H1 (cell line): ENCODE data around the gene DBNDD1. TPM values are rescaled to one million over a fixed set of nuclear protein-coding genes. Genes with fewer than 3 reads are reported as not detected.

Experiments used
- CTCF ChIA-PET: fragments of 300-600 bp; sonication (Branson Sonifier 250); formaldehyde crosslinking; loops from one replicate; lab custom pipeline; 2021; ENCODE audit not compliant: partially characterized antibody; lab: Charles Lee
- POLR2A ChIA-PET: fragments of 300-600 bp; sonication (Branson Sonifier 250); formaldehyde crosslinking; loops from one replicate; lab custom pipeline; 2021; ENCODE audit warnings: inconsistent platforms; ENCODE audit not compliant: partially characterized antibody; lab: Charles Lee
- DNase-seq, 2 experiments: peaks; one replicate each; pipeline versions ENCODE4 v3.0.0 to v3.0.0-alpha.2; 2010 to 2022; ENCODE audit warnings: low spot score in 2 of 2, low read depth in 1 of 2, mixed read lengths in 1 of 2
- FAIRE-seq: peaks from 2 replicates; lab custom pipeline; 2011; peaks lifted over from hg19 to GRCh38; lab: Jason Lieb, UNC
- H2AFZ ChIP-seq: 2 replicates; pipeline ENCODE4 v1.8.1; 2012; ENCODE audit warnings: low read length, inconsistent platforms
- H2AK5ac ChIP-seq: 2 replicates; pipeline ENCODE4 v1.6.1; 2013; ENCODE audit warnings: low read depth, low read length
- H2BK120ac ChIP-seq: replicated peaks from 2 replicates; pipeline ENCODE3; 2013; ENCODE audit warnings: low read depth, low read length, inconsistent platforms
- H2BK12ac ChIP-seq: 2 replicates; pipeline ENCODE4 v1.6.1; 2013; ENCODE audit warnings: low read depth, low read length
- H2BK15ac ChIP-seq: 2 replicates; pipeline ENCODE4 v1.6.1; 2013; ENCODE audit warnings: low read length
- H2BK20ac ChIP-seq: 2 replicates; pipeline ENCODE4 v1.6.1; 2013; ENCODE audit warnings: low read length
- H2BK5ac ChIP-seq: 2 replicates; pipeline ENCODE4 v1.6.1; 2013; ENCODE audit warnings: low read depth, low read length
- H3K14ac ChIP-seq: 2 replicates; pipeline ENCODE4 v1.6.1; 2013; ENCODE audit warnings: inconsistent platforms; ENCODE audit not compliant: insufficient read length
- H3K18ac ChIP-seq: 2 replicates; pipeline ENCODE4 v1.6.1; 2013; ENCODE audit warnings: low read length; ENCODE audit errors: extremely low read depth
- H3K23ac ChIP-seq: 2 replicates; pipeline ENCODE4 v1.6.1; 2013; ENCODE audit warnings: inconsistent platforms; ENCODE audit not compliant: insufficient read length
- H3K23me2 ChIP-seq: 2 replicates; pipeline ENCODE4 v1.6.1; 2013; ENCODE audit warnings: low read depth, low read length
- H3K27ac ChIP-seq: 2 replicates; pipeline ENCODE4 v1.6.1; 2011; ENCODE audit warnings: low read depth, low read length, inconsistent platforms
- H3K27me3 ChIP-seq, 4 experiments: replicated peaks in 1 of 4; 1 replicate in 1 of 4; 2 replicates in 3 of 4; pipeline versions ENCODE4 v1.6.1 to v1.8.1; 2011 to 2013; ENCODE audit warnings: low read length in 3 of 4, mild to moderate bottlenecking in 3 of 4, inconsistent platforms in 2 of 4, mixed read lengths in 2 of 4, moderate library complexity in 1 of 4; ENCODE audit not compliant: control insufficient read depth in 3 of 4, insufficient read depth in 3 of 4; ENCODE audit errors: extremely low read depth in 1 of 4
- H3K36me3 ChIP-seq, 4 experiments: 2 replicates each; pipeline versions ENCODE4 v1.6.1 to v1.8.1; 2011 to 2013; ENCODE audit warnings: mild to moderate bottlenecking in 4 of 4, low read length in 3 of 4, moderate library complexity in 2 of 4, control low read depth in 1 of 4, inconsistent platforms in 1 of 4; ENCODE audit not compliant: insufficient read depth in 4 of 4, control insufficient read depth in 2 of 4
- H3K4ac ChIP-seq: replicated peaks from 2 replicates; pipeline ENCODE3; 2013; ENCODE audit warnings: low read length, low read depth, mixed read lengths, inconsistent platforms; ENCODE audit not compliant: insufficient read length
- H3K4me1 ChIP-seq, 4 experiments: replicated peaks in 1 of 4; 1 replicate in 1 of 4; 2 replicates in 3 of 4; pipeline versions ENCODE4 v1.6.1 to v1.8.1; 2011 to 2013; ENCODE audit warnings: low read length in 3 of 4, inconsistent platforms in 2 of 4, mixed read lengths in 1 of 4; ENCODE audit not compliant: insufficient read depth in 4 of 4, control insufficient read depth in 3 of 4
- H3K4me2 ChIP-seq, 2 experiments: 2 replicates each; pipeline versions ENCODE4 v1.6.1 to v1.8.1; 2011 to 2013; ENCODE audit warnings: low read depth in 2 of 2, low read length in 2 of 2, control low read depth in 1 of 2, inconsistent platforms in 1 of 2, mild to moderate bottlenecking in 1 of 2; ENCODE audit not compliant: insufficient read depth in 1 of 2
- H3K4me3 ChIP-seq, 4 experiments: fragments of 200-600, 300-600 bp in 1 of 4; sonication (generic), shearing (Covaris generic), sonication (Bioruptor Twin) in 1 of 4; 2 replicates each; pipeline versions ENCODE4 v1.5.1 to v1.8.1; 2011 to 2016; ENCODE audit warnings: low read length in 4 of 4, low read depth in 3 of 4, control low read depth in 2 of 4, inconsistent platforms in 2 of 4, mild to moderate bottlenecking in 2 of 4, mixed read lengths in 1 of 4, moderate library complexity in 1 of 4; ENCODE audit not compliant: insufficient read depth in 2 of 4; ENCODE audit errors: extremely low read depth in 1 of 4
- H3K56ac ChIP-seq: replicated peaks from 2 replicates; pipeline ENCODE3; 2013; ENCODE audit warnings: low read depth, mild to moderate bottlenecking, mixed read lengths, low read length, inconsistent platforms; ENCODE audit not compliant: insufficient read length
- H3K79me1 ChIP-seq: 2 replicates; pipeline ENCODE4 v1.6.1; 2013; ENCODE audit warnings: low read depth, low read length, control low read depth
- H3K79me2 ChIP-seq, 2 experiments: 2 replicates each; pipeline versions ENCODE4 v1.6.1 to v1.8.1; 2012 to 2013; ENCODE audit warnings: low read length in 2 of 2, mild to moderate bottlenecking in 2 of 2, inconsistent platforms in 1 of 2; ENCODE audit not compliant: insufficient read depth in 2 of 2, control insufficient read depth in 1 of 2
- H3K9ac ChIP-seq, 4 experiments: replicated peaks in 1 of 4; 1 replicate in 1 of 4; 2 replicates in 3 of 4; pipeline versions ENCODE4 v1.6.1 to v1.8.1; 2011 to 2013; ENCODE audit warnings: low read depth in 3 of 4, low read length in 3 of 4, control low read depth in 2 of 4, mild to moderate bottlenecking in 2 of 4, moderate library complexity in 2 of 4, inconsistent platforms in 1 of 4; ENCODE audit errors: extremely low read depth in 1 of 4
- H3K9me3 ChIP-seq, 2 experiments: 2 replicates each; pipeline versions ENCODE4 v1.6.1 to v1.8.1; 2012 to 2013; ENCODE audit warnings: mild to moderate bottlenecking in 2 of 2, moderate library complexity in 2 of 2, control low read depth in 1 of 2, inconsistent platforms in 1 of 2, low read depth in 1 of 2, low read length in 1 of 2, mixed read lengths in 1 of 2; ENCODE audit not compliant: insufficient read depth in 2 of 2
- H4K20me1 ChIP-seq, 2 experiments: replicated peaks in 1 of 2; 2 replicates each; pipeline versions ENCODE3 to v1.8.1; 2011 to 2013; ENCODE audit warnings: inconsistent platforms in 2 of 2, low read length in 2 of 2, mild to moderate bottlenecking in 1 of 2; ENCODE audit not compliant: insufficient read depth in 2 of 2, control insufficient read depth in 1 of 2
- H4K5ac ChIP-seq: 2 replicates; pipeline ENCODE4 v1.6.1; 2013; ENCODE audit warnings: low read length, low read depth, mixed read lengths, inconsistent platforms; ENCODE audit not compliant: insufficient read length
- H4K8ac ChIP-seq: 2 replicates; pipeline ENCODE4 v1.8.0; 2013; ENCODE audit warnings: mild to moderate bottlenecking, moderate library complexity, low read length, inconsistent platforms; ENCODE audit not compliant: insufficient read depth; ENCODE audit errors: extremely low read depth
- H4K91ac ChIP-seq: replicated peaks from 2 replicates; pipeline ENCODE3; 2013; ENCODE audit warnings: low read length, mixed read lengths, inconsistent platforms; ENCODE audit not compliant: insufficient read length
- CHD1 ChIP-seq: IDR thresholded peaks from 2 replicates; pipeline ENCODE4 v1.6.1; 2012; ENCODE audit warnings: low read depth, low read length, improper control_type of control experiment
- WGBS, 2 experiments: shearing (Covaris generic) in 1 of 2; methylation state at CpG; one replicate each; pipeline versions ENCODE4 v1.1.6 to v1.1.7; 2013 to 2015; ENCODE audit warnings: low lambda C conversion rate in 2 of 2, mixed read lengths in 2 of 2, inconsistent platforms in 1 of 2, low coverage in 1 of 2, missing lambda C conversion rate in 1 of 2; ENCODE audit not compliant: insufficient replicate concordance in 2 of 2, insufficient coverage in 1 of 2, insufficient read length in 1 of 2; ENCODE audit errors: extremely low coverage in 1 of 2, missing lambda C conversion rate in 1 of 2; 5-methylcytosine and 5-hydroxymethylcytosine counted together
- polyA plus RNA-seq, 7 experiments: library from polyadenylated mRNA; depleted of rRNA in 3 of 7; stranded (reverse) in 5 of 7; unstranded in 2 of 7; fragments of >200 nt in 5 of 7; fragments of 200-250 nt in 2 of 7; gene quantifications; 1 replicate in 5 of 7; 2 replicates in 1 of 7; 4 replicates in 1 of 7; pipeline versions ENCODE4 v1.2.1 to v1.2.3, GENCODE V29; 2011 to 2013; ENCODE audit warnings: missing spikeins in 2 of 7, mixed read lengths in 2 of 7
- total RNA-seq: library from RNA; stranded (reverse); fragmentation: NEBNext Ultra II Directional; extraction: Animal tissue kit (Norgen Biotek cat#: 25700); gene quantifications from 2 replicates; pipeline ENCODE4 v1.2.1, GENCODE V29; 2021

The DBNDD1 gene
- total and polyA plus RNA-seq, 2 of the 8 experiments (the other 6 are each of a cell fraction or from before 2014, with no cell fraction given), result 69.9 to 92.6 TPM

DNA sequence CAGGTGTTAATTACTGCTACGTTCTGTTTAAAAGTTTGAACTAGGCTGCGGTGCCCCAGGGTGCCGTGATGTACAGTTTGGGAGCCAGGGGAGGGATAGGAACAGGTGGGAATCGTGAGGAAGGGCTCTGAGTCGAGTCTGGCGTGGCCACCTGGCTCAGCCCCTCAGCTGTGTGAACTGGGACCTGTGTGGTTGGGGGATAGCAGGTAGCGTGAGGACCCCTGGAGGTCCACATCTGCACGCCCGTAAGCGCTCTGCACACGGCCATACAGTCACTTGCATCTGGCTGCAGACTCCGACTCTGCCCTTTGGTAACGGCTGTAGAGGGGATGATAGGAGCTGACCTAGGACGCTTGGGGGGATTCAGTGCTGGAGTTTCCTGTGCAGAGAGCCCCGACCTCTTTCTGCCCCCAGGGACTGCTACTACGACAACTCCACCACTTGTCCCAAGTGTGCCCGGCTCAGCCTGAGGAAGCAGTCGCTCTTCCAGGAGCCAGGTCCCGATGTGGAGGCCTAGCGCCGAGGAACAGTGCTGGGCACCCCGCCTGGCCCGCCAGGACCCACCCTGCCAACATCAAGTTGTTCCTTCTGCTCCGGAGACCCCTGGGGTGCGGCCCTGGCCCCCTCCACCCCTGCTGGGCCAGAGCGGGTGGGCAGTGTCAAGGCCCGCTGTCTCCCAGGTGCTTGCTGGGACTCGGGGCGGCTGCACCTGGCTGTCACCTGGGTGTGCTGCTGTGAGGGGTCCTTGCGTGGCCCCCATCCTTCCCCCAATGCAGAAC lies 53.6 kb downstream of the DBNDD1 start:
- FAIRE-seq (no peak), DNase-seq (no peak)
- no peak overlapping the region for H4K5ac ChIP-seq
- no peak overlapping the region for H3K56ac ChIP-seq
- no peaks in the 10 kb centered on the region for H3K27me3 ChIP-seq
- H3K79me2 ChIP-seq, result no peaks in the 10 kb centered on the region; a peak in 1 of 4 replicates
- no peak overlapping the region for H2BK5ac ChIP-seq
- no peak overlapping the region for H2BK20ac ChIP-seq
- no peaks in the 10 kb centered on the region for H3K4me1 ChIP-seq
- H3K9me3 ChIP-seq, result peaks cover 0 to 5% of the 10 kb centered on the region in 2 experiments; a peak in 1 of 4 replicates
- H4K91ac ChIP-seq, result no peak overlapping the region
- POLR2A ChIA-PET, result interaction anchor here (0.8 to 7.5 kb wide), 6 partner anchors 9 to 55 kb away, joined by 3 to 54 read pairs (median 3); partner anchors contain the start of gene DEF8
- H3K27ac ChIP-seq, result no peak overlapping the region
- H3K4me2 ChIP-seq, result no peak overlapping the region
- 95% methylated on average over 25 of the region's 30 CpGs; no CpG with 5 or more reads in 1 of the 2 experiments for WGBS, 2 experiments
- H2BK15ac ChIP-seq, result no peak overlapping the region
- no peak overlapping the region for H4K8ac ChIP-seq
- no peak overlapping the region for H2BK12ac ChIP-seq
- H3K23ac ChIP-seq, result no peak overlapping the region
- H2AFZ ChIP-seq, result no peak overlapping the region
- H2AK5ac ChIP-seq, result no peak overlapping the region
- no peak overlapping the region for H3K9ac ChIP-seq
- peaks cover 1 to 8% of the 10 kb centered on the region in 2 experiments for H4K20me1 ChIP-seq
- no peak overlapping the region for H3K4me3 ChIP-seq
- H3K14ac ChIP-seq, result no peak overlapping the region
- no peaks in the 10 kb centered on the region for H3K79me1 ChIP-seq
- H3K4ac ChIP-seq, result no peak overlapping the region
- H3K23me2 ChIP-seq, result no peaks in the 10 kb centered on the region
- H2BK120ac ChIP-seq, result no peak overlapping the region
- CTCF ChIA-PET, result interaction anchor here (0.9 kb wide), 1 partner anchor 34 kb away, joined by 3 read pairs; no protein-coding TSS in a partner anchor
- peaks cover 0 to 6% (median 3%) of the 10 kb centered on the region in 4 experiments; a peak in 3 of 8 replicates for H3K36me3 ChIP-seq
- H3K18ac ChIP-seq, result no peak overlapping the region
- TF ChIP-seq CHD1, result no peak
